Gastroesophageal sphincter (tissue), 2 donors: ENCODE data around the gene CALML6.

ENCODE experiments used
- EP300 ChIP-seq: sonication (generic); formaldehyde crosslinking; IDR thresholded peaks from one replicate; pipeline ENCODE4 v1.6.1; 2017; ENCODE audit warnings: antibody characterized with exemption, mild to moderate bottlenecking
- POLR2A ChIP-seq, 2 donors: fragments of 450-650 bp; IDR thresholded peaks; one replicate each; pipeline ENCODE4 v1.6.1; 2017; ENCODE audit warnings: antibody characterized with exemption in 2 of 2, mild to moderate bottlenecking in 2 of 2, moderate library complexity in 1 of 2

- no peak for TF ChIP-seq EP300
- TF ChIP-seq POLR2A (IDR thresholded peaks at IDR 0.05), result no peak
Measured at GRCh38 chr1:1919304-1920056, 4.4 kb downstream of the CALML6 start.
